Liver (tissue), 3 donors: Measurements from ENCODE around the gene BOLA1.

ENCODE experiments used
- GABPA ChIP-seq, 2 donors: IDR thresholded peaks in 1 of 2; conservative IDR thresholded peaks in 1 of 2; 2 replicates each; pipeline ENCODE4 v1.6.1; 2016; ENCODE audit warnings: antibody characterized with exemption in 2 of 2, mild to moderate bottlenecking in 1 of 2, moderate library complexity in 1 of 2
- HNF4A ChIP-seq, 2 donors: conservative IDR thresholded peaks; 2 replicates each; pipeline ENCODE4 v1.6.1; 2016; ENCODE audit warnings: antibody characterized with exemption in 2 of 2, mild to moderate bottlenecking in 2 of 2
- JUND ChIP-seq, 2 donors: IDR thresholded peaks; 2 replicates each; pipeline ENCODE4 v1.6.1; 2016; ENCODE audit warnings: antibody characterized with exemption in 2 of 2
- NR2F2 ChIP-seq: IDR thresholded peaks from 2 replicates; pipeline ENCODE4 v1.6.1; 2016; ENCODE audit warnings: antibody characterized with exemption
- SP1 ChIP-seq: IDR thresholded peaks from 2 replicates; pipeline ENCODE4 v1.6.1; 2018; ENCODE audit warnings: antibody characterized with exemption, mild to moderate bottlenecking
- TAF1 ChIP-seq: conservative IDR thresholded peaks from 2 replicates; pipeline ENCODE4 v1.6.1; 2016; ENCODE audit warnings: antibody characterized with exemption, mild to moderate bottlenecking
- TF ChIP-seq, protein P1 (sequence below): fragments of 150-350 bp; IDR thresholded peaks from 2 replicates; pipeline ENCODE4 v1.5.1; 2017; ENCODE audit warnings: improper control_type of control experiment, low read depth, low read length; ENCODE audit not compliant: missing input control
- TF ChIP-seq, protein P2 (sequence below): IDR thresholded peaks from 2 replicates; pipeline ENCODE4 v1.6.1; 2016; ENCODE audit warnings: antibody characterized with exemption
- donor health status: healthy.
- donor health status: healthy.

DNA sequence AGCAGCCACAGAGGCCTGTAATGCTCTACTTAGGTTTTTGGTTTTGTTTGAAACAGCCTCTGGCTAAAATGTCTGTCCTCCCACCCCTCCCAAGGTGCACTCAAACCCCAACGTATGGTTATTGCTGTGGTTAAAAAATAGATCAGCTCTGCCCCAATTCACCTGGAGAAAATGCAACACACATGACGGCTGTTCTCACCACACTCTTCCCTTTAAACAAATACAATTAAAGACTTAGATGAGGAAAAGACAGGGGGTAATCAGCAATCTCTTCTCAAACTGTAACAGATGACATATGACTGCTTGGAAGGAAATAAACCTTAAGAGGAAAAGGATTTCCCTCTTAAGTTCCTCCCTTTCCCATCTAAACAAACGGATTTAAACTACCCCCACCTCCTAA is 43.5 kb downstream of the BOLA1 start:
- TF ChIP-seq, protein P1, sequence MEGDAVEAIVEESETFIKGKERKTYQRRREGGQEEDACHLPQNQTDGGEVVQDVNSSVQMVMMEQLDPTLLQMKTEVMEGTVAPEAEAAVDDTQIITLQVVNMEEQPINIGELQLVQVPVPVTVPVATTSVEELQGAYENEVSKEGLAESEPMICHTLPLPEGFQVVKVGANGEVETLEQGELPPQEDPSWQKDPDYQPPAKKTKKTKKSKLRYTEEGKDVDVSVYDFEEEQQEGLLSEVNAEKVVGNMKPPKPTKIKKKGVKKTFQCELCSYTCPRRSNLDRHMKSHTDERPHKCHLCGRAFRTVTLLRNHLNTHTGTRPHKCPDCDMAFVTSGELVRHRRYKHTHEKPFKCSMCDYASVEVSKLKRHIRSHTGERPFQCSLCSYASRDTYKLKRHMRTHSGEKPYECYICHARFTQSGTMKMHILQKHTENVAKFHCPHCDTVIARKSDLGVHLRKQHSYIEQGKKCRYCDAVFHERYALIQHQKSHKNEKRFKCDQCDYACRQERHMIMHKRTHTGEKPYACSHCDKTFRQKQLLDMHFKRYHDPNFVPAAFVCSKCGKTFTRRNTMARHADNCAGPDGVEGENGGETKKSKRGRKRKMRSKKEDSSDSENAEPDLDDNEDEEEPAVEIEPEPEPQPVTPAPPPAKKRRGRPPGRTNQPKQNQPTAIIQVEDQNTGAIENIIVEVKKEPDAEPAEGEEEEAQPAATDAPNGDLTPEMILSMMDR: no peak
- TF ChIP-seq NR2F2 (no peak), TAF1 (no peak), JUND (IDR thresholded peaks at IDR 0.05) (no peak), SP1 (no peak), GABPA (IDR thresholded peaks at IDR 0.05 in 1 of 2, conservative IDR thresholded peaks at IDR 0.05 in 1 of 2) (no peak), HNF4A (conservative IDR thresholded peaks at IDR 0.05) (no peak)
- TF ChIP-seq, protein P2, sequence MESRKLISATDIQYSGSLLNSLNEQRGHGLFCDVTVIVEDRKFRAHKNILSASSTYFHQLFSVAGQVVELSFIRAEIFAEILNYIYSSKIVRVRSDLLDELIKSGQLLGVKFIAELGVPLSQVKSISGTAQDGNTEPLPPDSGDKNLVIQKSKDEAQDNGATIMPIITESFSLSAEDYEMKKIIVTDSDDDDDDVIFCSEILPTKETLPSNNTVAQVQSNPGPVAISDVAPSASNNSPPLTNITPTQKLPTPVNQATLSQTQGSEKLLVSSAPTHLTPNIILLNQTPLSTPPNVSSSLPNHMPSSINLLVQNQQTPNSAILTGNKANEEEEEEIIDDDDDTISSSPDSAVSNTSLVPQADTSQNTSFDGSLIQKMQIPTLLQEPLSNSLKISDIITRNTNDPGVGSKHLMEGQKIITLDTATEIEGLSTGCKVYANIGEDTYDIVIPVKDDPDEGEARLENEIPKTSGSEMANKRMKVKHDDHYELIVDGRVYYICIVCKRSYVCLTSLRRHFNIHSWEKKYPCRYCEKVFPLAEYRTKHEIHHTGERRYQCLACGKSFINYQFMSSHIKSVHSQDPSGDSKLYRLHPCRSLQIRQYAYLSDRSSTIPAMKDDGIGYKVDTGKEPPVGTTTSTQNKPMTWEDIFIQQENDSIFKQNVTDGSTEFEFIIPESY: no peak
